OCI-LY7 (cell line): ENCODE data around the gene NFYC. TPM values are rescaled to one million over a fixed set of nuclear protein-coding genes. Genes with fewer than 3 reads are reported as not detected.

Experiments
- BruUV-seq: library from RNA; stranded (reverse); fragments of 400-500 nt; replicated peaks from 2 replicates; lab custom pipeline; 2021; lab: Mats Ljungman, UMichigan
- CTCF ChIA-PET: fragments of 300-600 bp; sonication (Branson Sonifier 250); formaldehyde crosslinking; loops from one replicate; lab custom pipeline; 2022; ENCODE audit warnings: antibody characterized with exemption; ENCODE audit not compliant: unreplicated experiment; lab: Charles Lee
- POLR2A ChIA-PET: fragments of 300-600 bp; sonication (Branson Sonifier 250); formaldehyde crosslinking; loops from one replicate; lab custom pipeline; 2022; ENCODE audit warnings: antibody characterized with exemption; lab: Charles Lee
- DNase-seq: peaks from one replicate; pipeline ENCODE4 v3.0.0-alpha.2; 2015; ENCODE audit warnings: low spot score
- H2AFZ ChIP-seq: fragments of 200-600 bp; sonication (generic), shearing (Covaris generic); 2 replicates; pipeline ENCODE4 v1.6.1; 2014; ENCODE audit warnings: mild to moderate bottlenecking, antibody characterized with exemption, low read length, moderate library complexity
- H3K27ac ChIP-seq: fragments of 200-600 bp; sonication (generic); 2 replicates; pipeline ENCODE4 v1.5.1; 2014; ENCODE audit warnings: mixed run types, low read depth, mild to moderate bottlenecking, moderate library complexity, low read length, inconsistent platforms; ENCODE audit not compliant: poor library complexity, severe bottlenecking
- H3K36me3 ChIP-seq: fragments of 200-600 bp; sonication (generic); 2 replicates; pipeline ENCODE4 v1.6.1; 2014; ENCODE audit warnings: mild to moderate bottlenecking, antibody characterized with exemption, low read length, moderate library complexity, mixed read lengths; ENCODE audit not compliant: insufficient read depth
- H3K4me1 ChIP-seq: fragments of 200-600 bp; sonication (generic); 2 replicates; pipeline ENCODE4 v1.5.1; 2014; ENCODE audit warnings: mild to moderate bottlenecking, low read length; ENCODE audit not compliant: insufficient read depth, poor library complexity, severe bottlenecking
- H3K4me2 ChIP-seq: fragments of 200-600 bp; sonication (generic); 2 replicates; pipeline ENCODE4 v1.6.1; 2014; ENCODE audit warnings: mild to moderate bottlenecking, low read length
- H3K4me3 ChIP-seq: fragments of 200-600 bp; sonication (generic); 2 replicates; pipeline ENCODE4 v1.5.1; 2014; ENCODE audit warnings: mild to moderate bottlenecking, low read depth, low read length; ENCODE audit not compliant: poor library complexity, severe bottlenecking
- H3K79me2 ChIP-seq: fragments of 200-600 bp; sonication (generic); 2 replicates; pipeline ENCODE4 v1.6.1; 2016; ENCODE audit warnings: low read depth, mild to moderate bottlenecking, low read length, moderate library complexity, mixed read lengths; ENCODE audit not compliant: insufficient read depth
- H3K9me2 ChIP-seq: fragments of 200-600 bp; sonication (generic); 2 replicates; pipeline ENCODE4 v1.6.1; 2016; ENCODE audit warnings: mild to moderate bottlenecking, low read length, mixed read lengths; ENCODE audit not compliant: insufficient read depth
- H3K9me3 ChIP-seq: fragments of 200-600 bp; sonication (generic); 2 replicates; pipeline ENCODE4 v1.6.1; 2014; ENCODE audit warnings: mild to moderate bottlenecking, mixed run types, low read length, mixed read lengths
- H4K20me1 ChIP-seq: fragments of 200-600 bp; sonication (generic); 2 replicates; pipeline ENCODE4 v1.6.1; 2014; ENCODE audit warnings: mild to moderate bottlenecking, antibody characterized with exemption, low read length, moderate library complexity, mixed read lengths; ENCODE audit not compliant: insufficient read depth
- EZH2phosphoT487 ChIP-seq: fragments of 200-600 bp; sonication (generic); IDR thresholded peaks from 2 replicates; pipeline ENCODE4 v1.6.1; 2018; ENCODE audit warnings: low read depth, borderline replicate concordance, mild to moderate bottlenecking, mixed run types, antibody characterized with exemption, low read length, moderate library complexity, mixed read lengths
- intact Hi-C: fragments of 100-400 bp; cut with micrococcal nuclease; formaldehyde crosslinking; loops from one replicate; pipeline ENCODE4 v1.10.0; 2022; ENCODE audit not compliant: unreplicated experiment
- total RNA-seq, 2 experiments: library from RNA; depleted of rRNA in 1 of 2; stranded (reverse); fragments of >200 nt in 1 of 2; shearing (Covaris generic) in 1 of 2; gene quantifications; 2 replicates each; pipeline ENCODE4 v1.2.3, GENCODE V29; 2014 to 2022
- TF ChIP-seq, protein P1 (sequence below): fragments of 200-600 bp; sonication (generic); conservative IDR thresholded peaks from 2 replicates; pipeline ENCODE4 v1.5.1; 2014; ENCODE audit warnings: mild to moderate bottlenecking, antibody characterized with exemption, low read length, moderate library complexity, mixed read lengths

NFYC gene
- total RNA-seq, 2 experiments from 2014 or later = 39.1 to 71.0 TPM

DNA sequence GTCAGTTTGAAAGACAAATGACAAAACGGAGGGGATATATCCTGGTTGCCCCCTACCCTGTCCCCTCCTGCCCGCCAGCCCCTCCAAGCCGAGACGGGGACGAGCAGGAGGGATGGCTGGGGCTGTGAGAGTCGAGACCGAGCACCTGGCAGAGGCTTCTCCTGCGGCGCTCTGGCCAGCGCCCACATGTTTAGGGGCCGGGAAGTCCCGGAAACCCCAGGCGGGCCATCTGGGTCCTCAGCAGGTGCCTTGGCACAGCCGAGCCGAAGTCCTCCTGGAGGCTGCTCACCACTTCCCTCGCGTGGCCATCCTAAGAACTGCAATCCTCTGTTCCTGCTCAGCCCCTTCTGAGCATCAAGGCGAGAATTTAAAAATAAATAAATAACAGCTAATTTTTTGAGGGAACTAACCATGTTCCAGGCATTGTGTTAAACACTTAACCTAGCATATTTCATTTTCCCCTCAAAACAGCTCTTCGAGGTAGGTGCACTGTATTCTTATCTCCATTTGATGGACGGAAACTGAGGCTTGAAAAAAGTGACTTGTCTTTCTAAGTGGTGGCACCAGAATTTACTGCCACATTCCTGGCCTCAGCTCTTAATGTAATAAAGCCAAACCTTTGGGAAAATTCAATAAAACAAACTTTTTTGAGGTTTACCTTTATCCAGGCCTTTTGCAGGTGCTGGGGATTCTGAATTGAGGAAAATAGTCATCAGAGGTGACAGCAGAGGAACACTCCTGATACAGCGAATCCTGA, 22.6 kb upstream of the NFYC start:
- DNase-seq = peak; percentile 91
- POLR2A ChIA-PET = interaction anchor here (0.7 to 0.8 kb wide), 2 partner anchors 458 to 686 kb away, joined by 3 to 6 read pairs; no protein-coding TSS in a partner anchor
- peak overlapping the region; percentile 79 for H3K4me2 ChIP-seq
- peak overlapping the region; percentile 62 for H3K4me3 ChIP-seq
- peak overlapping the region; percentile 93 for H2AFZ ChIP-seq
- H3K27ac ChIP-seq = peak overlapping the region; percentile 23
- CTCF ChIA-PET = interaction anchor here (0.6 to 1.0 kb wide), 2 partner anchors 38 to 176 kb away, joined by 3 read pairs; no protein-coding TSS in a partner anchor
- no TSS peak for BruUV-seq
- H3K79me2 ChIP-seq = peaks cover 11% of the 10 kb centered on the region; the same call in 1 of the 2 replicates
- H3K36me3 ChIP-seq = no peaks in the 10 kb centered on the region
- intact Hi-C loops = loop anchor here (1.0 to 2.0 kb wide), 3 partner anchors 22 to 57 kb away; partner anchors contain the start of gene NFYC
- H4K20me1 ChIP-seq = no peaks in the 10 kb centered on the region
- H3K9me3 ChIP-seq = no peaks in the 10 kb centered on the region
- H3K9me2 ChIP-seq = no peaks in the 10 kb centered on the region
- peaks cover 27% of the 10 kb centered on the region for H3K4me1 ChIP-seq
- no peak for TF ChIP-seq EZH2phosphoT487
- TF ChIP-seq, protein P1, sequence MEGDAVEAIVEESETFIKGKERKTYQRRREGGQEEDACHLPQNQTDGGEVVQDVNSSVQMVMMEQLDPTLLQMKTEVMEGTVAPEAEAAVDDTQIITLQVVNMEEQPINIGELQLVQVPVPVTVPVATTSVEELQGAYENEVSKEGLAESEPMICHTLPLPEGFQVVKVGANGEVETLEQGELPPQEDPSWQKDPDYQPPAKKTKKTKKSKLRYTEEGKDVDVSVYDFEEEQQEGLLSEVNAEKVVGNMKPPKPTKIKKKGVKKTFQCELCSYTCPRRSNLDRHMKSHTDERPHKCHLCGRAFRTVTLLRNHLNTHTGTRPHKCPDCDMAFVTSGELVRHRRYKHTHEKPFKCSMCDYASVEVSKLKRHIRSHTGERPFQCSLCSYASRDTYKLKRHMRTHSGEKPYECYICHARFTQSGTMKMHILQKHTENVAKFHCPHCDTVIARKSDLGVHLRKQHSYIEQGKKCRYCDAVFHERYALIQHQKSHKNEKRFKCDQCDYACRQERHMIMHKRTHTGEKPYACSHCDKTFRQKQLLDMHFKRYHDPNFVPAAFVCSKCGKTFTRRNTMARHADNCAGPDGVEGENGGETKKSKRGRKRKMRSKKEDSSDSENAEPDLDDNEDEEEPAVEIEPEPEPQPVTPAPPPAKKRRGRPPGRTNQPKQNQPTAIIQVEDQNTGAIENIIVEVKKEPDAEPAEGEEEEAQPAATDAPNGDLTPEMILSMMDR = peak; percentile 94

DNA sequence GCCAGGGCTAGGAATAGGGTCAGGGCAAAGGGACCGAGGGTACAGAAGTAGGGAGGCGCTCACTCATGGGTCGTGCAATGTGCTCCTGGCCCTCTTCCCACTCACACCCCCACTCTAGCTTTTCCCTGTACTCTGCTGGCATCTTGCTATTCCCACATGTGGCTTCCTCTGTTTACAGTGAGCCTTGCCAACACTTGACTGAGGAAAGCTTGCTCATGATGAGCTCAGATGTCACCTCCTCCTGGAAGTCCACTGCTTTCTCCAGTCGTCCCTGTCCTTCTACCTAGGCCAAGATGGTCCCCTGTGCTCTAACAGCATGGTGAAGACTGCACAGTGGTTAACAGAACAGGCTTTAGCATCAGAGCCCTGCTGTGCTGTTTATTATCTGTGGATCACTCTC, 18.1 kb upstream of the NFYC start:
- POLR2A ChIA-PET = interaction anchor here (1.0 to 2.9 kb wide), 3 partner anchors 10 to 30 kb away, joined by 3 to 9 read pairs (median 4); partner anchors contain the start of gene NFYC
- CTCF ChIA-PET = no interaction called here
- no TSS peak for BruUV-seq

More for the DNA sequence above, 18.1 kb upstream of the NFYC start:
- Histone ChIP-seq H2AFZ (no peak overlapping the region), H3K27ac (no peak overlapping the region), H4K20me1 (no peaks in the 10 kb centered on the region), H3K4me1 (peaks cover 10% of the 10 kb centered on the region), H3K4me3 (no peak overlapping the region), H3K9me2 (no peaks in the 10 kb centered on the region), H3K79me2 (no peaks in the 10 kb centered on the region), H3K4me2 (no peak overlapping the region), H3K36me3 (no peaks in the 10 kb centered on the region), H3K9me3 (no peaks in the 10 kb centered on the region)
- TF ChIP-seq EZH2phosphoT487 = no peak
- TF ChIP-seq, protein P1 = no peak
- no peak for DNase-seq
- intact Hi-C loops = no loop called here
